DOHH2 (cell line): ENCODE measurements around the gene KIF7.

Experiments used
- CTCF ChIP-seq: fragments of 200-600 bp; sonication (generic); IDR thresholded peaks from one replicate; pipeline ENCODE4 v1.5.1; 2014; ENCODE audit warnings: antibody characterized with exemption, mild to moderate bottlenecking, low read depth, low read length; ENCODE audit not compliant: poor library complexity, severe bottlenecking
- EZH2phosphoT487 ChIP-seq: fragments of 200-600 bp; sonication (generic); IDR thresholded peaks from 2 replicates; pipeline ENCODE4 v1.6.1; 2017; ENCODE audit warnings: borderline replicate concordance, mild to moderate bottlenecking, antibody characterized with exemption, low read length, moderate library complexity, mixed read lengths

- TF ChIP-seq CTCF (no peak), EZH2phosphoT487 (no peak)
These were observed 63.4 kb downstream of the KIF7 start for GRCh38 chr15:89591834-89592233.
